Activated T-helper 1 cell treated with anti-CD3 and anti-CD28 coated beads, Interleukin-12 subunit alpha, Interleukin-12 subunit beta, Interleukin-2, Interleukin-4 antibody, amounts not matched to agents 30 ng/mL and 10 ng/mL and 1 ng/mL, durations not matched to agents 14 hours and 24 hours and 36 hours (primary cell): ENCODE data around the gene SPRTN. TPM values are rescaled to one million over a fixed set of nuclear protein-coding genes. Genes with fewer than 3 reads are reported as not detected.

ENCODE experiments used
- DNase-seq: peaks from one replicate; pipeline ENCODE4 v3.0.0; 2021; ENCODE audit warnings: low spot score
- H3K27ac Mint-ChIP-seq: one replicate; pipeline ENCODE4 v1.8.0; 2021; ENCODE audit warnings: mild to moderate bottlenecking, mixed read lengths
- H3K27me3 Mint-ChIP-seq: one replicate; pipeline ENCODE4 v1.8.0; 2022; ENCODE audit warnings: mild to moderate bottlenecking, moderate library complexity, mixed read lengths; ENCODE audit not compliant: insufficient read depth
- H3K36me3 Mint-ChIP-seq: one replicate; pipeline ENCODE4 v1.8.0; 2021; ENCODE audit warnings: low read depth, mixed read lengths
- H3K4me1 Mint-ChIP-seq: one replicate; pipeline ENCODE4 v1.8.0; 2021; ENCODE audit warnings: low read depth, mixed read lengths
- H3K4me3 Mint-ChIP-seq: one replicate; pipeline ENCODE4 v1.8.0; 2021; ENCODE audit warnings: mild to moderate bottlenecking, moderate library complexity, mixed read lengths
- H3K9me3 Mint-ChIP-seq: one replicate; pipeline ENCODE4 v1.8.0; 2021; ENCODE audit warnings: mixed read lengths
- intact Hi-C: fragments of 100-400 bp; cut with micrococcal nuclease; formaldehyde crosslinking; loops from one replicate; pipeline ENCODE4 v1.15.1; 2024
- total RNA-seq: library from RNA; stranded (reverse); gene quantifications from 2 replicates; pipeline ENCODE4 v1.2.3, GENCODE V29; 2022

SPRTN gene
- total RNA-seq, 1 donor from 2014 or later = 13.5 TPM

DNA sequence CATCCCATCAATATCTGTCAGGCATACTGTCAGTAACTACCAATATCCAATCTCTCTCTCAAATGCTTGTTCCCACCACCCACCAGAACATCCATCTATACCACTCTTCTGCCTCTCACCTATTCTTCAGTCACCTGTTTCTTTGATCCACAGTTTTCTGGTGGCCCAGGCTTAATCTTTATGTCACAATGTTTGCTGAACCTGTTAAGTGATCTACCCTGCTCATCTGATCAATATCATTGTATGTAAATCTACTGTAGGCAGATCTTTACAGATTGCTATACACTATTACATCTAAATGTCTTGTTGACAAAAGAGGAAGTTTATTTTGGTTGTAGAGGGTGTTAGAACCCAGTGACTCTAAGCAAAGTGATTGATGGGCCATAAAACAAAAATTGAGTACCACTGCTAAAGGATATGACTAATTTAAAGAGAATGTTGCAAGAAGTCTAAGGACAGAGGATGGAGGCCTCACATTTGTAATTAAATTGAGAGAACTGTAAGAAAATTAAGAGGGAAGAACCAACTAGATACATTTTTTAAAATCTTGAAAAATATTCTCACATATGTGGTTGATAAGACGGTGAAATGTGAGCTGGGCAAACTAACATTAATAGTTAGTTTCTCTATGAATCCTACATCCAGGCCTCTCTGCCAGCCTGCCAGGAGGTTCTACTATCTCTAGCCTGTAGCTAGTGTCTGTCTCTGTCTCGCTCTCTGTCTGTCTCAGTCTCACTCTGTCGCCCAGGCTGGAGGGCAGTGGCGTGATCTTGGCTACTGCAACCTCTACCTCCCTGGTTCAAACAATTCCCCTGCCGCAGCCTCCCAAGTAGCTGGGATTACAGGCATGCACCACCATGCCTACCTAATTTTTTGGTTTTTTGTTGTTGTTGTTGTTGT, 49.9 kb downstream of the SPRTN start:
- Mint-ChIP-seq H3K4me3 (no peak overlapping the region), H3K4me1 (peaks cover 43% of the 10 kb centered on the region), H3K9me3 (no peaks in the 10 kb centered on the region), H3K27me3 (no peaks in the 10 kb centered on the region), H3K27ac (peak overlapping the region; percentile 30), H3K36me3 (peaks cover 12% of the 10 kb centered on the region)
- intact Hi-C loops = no loop called here
- DNase-seq = no peak

DNA sequence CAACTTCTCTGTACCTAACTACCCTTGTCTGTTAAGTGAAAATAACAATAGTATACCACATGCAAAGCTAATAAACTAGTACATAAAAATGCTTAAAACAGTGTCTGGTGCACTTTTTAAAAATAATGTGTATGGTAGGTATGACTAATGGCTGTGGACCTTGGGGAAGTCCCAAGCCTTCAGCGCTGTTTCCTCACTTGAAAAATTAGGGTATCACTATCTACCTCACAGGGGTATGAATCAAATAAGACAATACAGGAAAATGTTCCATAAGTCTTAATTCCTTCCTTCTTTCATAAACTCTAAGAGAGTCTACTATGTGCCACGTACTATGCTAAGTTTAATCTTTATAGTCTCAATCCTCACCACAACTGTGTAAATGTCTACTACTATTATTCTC, 52.0 kb downstream of the SPRTN start:
- intact Hi-C loops = loop anchor here (1.0 to 2.0 kb wide), 2 partner anchors 13 to 29 kb away; no protein-coding TSS in a partner anchor
- Mint-ChIP-seq H3K9me3 (no peaks in the 10 kb centered on the region), H3K27ac (peak overlapping the region; percentile 50), H3K27me3 (no peaks in the 10 kb centered on the region), H3K4me3 (peak overlapping the region; percentile 48), H3K4me1 (peaks cover 53% of the 10 kb centered on the region), H3K36me3 (peaks cover 14% of the 10 kb centered on the region)
- DNase-seq = no peak

GRCh38 chr1:231392389-231393131, 54.5 kb downstream of the SPRTN start:
- Mint-ChIP-seq H3K9me3 (no peaks in the 10 kb centered on the region), H3K36me3 (peaks cover 17% of the 10 kb centered on the region), H3K27me3 (no peaks in the 10 kb centered on the region), H3K4me3 (no peak overlapping the region), H3K4me1 (peaks cover 65% of the 10 kb centered on the region), H3K27ac (no peak overlapping the region)
- intact Hi-C loops = no loop called here
- DNase-seq = no peak

DNA sequence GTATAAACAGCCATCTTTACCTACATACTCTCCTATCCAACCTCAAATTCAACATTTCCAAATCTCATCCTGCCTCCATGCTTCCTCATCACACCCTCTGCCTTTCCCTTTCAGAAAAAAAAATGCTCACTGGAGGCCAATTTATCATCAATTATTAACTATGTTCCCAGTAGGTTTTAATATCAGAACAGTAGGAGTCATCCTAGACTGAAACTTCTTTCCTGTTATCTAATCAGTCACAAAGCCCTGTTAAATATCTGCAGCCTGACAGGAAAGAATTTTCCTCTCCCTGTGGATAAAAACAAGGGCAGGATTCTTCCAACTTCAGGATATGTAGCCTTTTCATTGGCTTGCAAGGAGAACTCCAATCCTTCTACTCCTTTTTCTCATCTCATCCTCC, 55.6 kb downstream of the SPRTN start:
- Mint-ChIP-seq H3K27me3 (no peaks in the 10 kb centered on the region), H3K27ac (no peak overlapping the region), H3K4me1 (peaks cover 58% of the 10 kb centered on the region)

GRCh38 chr1:231395076-231395997, 57.2 kb downstream of the SPRTN start:
- no peak for DNase-seq
- Mint-ChIP-seq H3K36me3 (peaks cover 16% of the 10 kb centered on the region), H3K4me1 (peaks cover 48% of the 10 kb centered on the region), H3K4me3 (no peak overlapping the region), H3K27ac (no peak overlapping the region), H3K9me3 (no peaks in the 10 kb centered on the region), H3K27me3 (no peaks in the 10 kb centered on the region)
- intact Hi-C loops = no loop called here

More for the DNA sequence above, 55.6 kb downstream of the SPRTN start:
- no peak for DNase-seq
- H3K4me3 Mint-ChIP-seq = no peak overlapping the region
- peaks cover 15% of the 10 kb centered on the region for H3K36me3 Mint-ChIP-seq
- intact Hi-C loops = no loop called here
- no peaks in the 10 kb centered on the region for H3K9me3 Mint-ChIP-seq

DNA sequence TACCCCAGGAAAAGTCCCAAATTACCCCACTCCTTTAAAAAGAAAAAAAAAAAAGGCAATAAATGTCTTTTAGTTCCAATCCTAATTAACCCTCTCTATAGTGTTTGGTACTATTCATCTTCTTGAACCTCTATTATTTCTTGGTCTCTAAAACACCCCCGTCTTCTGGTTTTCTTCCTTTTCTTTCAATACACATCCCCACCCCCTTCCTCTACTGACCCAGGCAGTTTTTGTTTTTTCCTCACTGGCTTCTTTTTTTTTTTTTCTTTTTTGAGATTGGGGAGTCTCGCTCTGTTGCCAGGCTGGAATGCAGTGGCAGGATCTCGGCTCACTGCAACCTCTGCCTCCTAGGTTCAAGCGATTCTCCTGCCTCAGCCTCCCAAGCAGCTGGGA, 57.9 kb downstream of the SPRTN start:
- intact Hi-C loops = no loop called here
- DNase-seq = no peak
- H3K4me3 Mint-ChIP-seq = no peak overlapping the region
- H3K27ac Mint-ChIP-seq = no peak overlapping the region
- H3K27me3 Mint-ChIP-seq = no peaks in the 10 kb centered on the region
- peaks cover 41% of the 10 kb centered on the region for H3K4me1 Mint-ChIP-seq
- H3K36me3 Mint-ChIP-seq = peaks cover 14% of the 10 kb centered on the region
- no peaks in the 10 kb centered on the region for H3K9me3 Mint-ChIP-seq

DNA sequence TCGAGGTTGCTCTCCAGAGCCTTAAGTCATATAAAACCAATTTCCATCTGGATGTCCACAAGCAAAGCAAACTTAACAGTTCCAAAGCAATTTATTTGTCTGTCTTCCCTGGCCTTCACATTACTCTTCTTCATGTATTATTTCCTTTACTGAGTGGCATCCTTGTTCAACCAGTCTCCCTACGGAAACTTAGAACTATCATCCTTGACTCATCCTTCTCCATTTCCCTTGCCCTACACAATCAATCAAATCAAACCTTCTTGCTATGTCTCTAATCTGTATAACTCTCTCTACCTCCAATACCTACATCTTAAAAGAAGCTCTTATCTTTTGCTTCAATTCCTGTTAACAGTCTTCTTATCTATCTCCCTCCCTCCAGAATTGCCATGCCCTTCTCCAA, 58.5 kb downstream of the SPRTN start:
- Mint-ChIP-seq H3K4me3 (no peak overlapping the region), H3K27me3 (no peaks in the 10 kb centered on the region), H3K4me1 (peaks cover 37% of the 10 kb centered on the region), H3K27ac (no peak overlapping the region), H3K36me3 (peaks cover 14% of the 10 kb centered on the region), H3K9me3 (no peaks in the 10 kb centered on the region)
- no peak for DNase-seq
- intact Hi-C loops = no loop called here

DNA sequence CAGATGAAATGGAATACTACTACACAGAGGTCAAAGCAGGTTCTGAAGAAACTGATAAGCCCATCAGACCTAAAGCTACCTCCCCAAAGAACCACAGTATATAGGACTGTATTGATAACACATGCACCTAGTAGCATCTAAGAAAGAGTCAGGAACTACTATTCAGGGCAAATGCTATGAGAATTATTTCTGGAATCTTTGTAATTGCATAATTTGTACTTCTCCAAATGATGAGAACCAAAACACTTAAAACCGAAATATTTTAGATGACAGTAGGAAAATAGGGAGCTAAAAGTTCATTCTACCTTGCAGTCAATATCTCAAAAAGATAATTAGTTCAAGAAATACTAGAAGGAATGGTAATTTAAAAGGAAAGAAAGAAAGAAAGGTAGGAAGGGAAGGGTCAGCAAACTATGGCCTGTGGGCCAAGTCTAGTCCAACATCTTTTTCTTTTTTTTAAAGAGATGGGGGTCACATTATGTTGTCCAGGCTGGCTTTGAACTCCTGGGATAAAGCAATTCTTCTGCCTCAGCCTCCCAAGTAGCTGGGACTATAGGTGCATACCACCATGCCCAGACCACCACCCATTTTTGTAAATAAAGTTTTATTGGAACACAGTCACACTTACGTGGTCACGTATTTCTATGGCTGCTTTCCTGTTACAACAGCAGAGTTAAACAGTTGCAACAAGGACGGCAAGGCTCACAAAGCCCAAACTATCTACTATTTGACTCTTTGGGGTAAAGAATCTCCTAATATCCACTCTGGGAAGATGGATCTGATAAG, 60.0 kb downstream of the SPRTN start:
- H3K9me3 Mint-ChIP-seq = no peaks in the 10 kb centered on the region
- no peaks in the 10 kb centered on the region for H3K27me3 Mint-ChIP-seq
- intact Hi-C loops = no loop called here
- H3K36me3 Mint-ChIP-seq = peaks cover 16% of the 10 kb centered on the region
- H3K4me3 Mint-ChIP-seq = no peak overlapping the region
- DNase-seq = no peak
- peaks cover 28% of the 10 kb centered on the region for H3K4me1 Mint-ChIP-seq
- H3K27ac Mint-ChIP-seq = no peak overlapping the region

- H3K9me3 Mint-ChIP-seq = no peaks in the 10 kb centered on the region
- peaks cover 12% of the 10 kb centered on the region for H3K4me1 Mint-ChIP-seq
- no peak overlapping the region for H3K4me3 Mint-ChIP-seq
- intact Hi-C loops = loop anchor here (2.0 kb wide), 1 partner anchor 19 kb away; no protein-coding TSS in a partner anchor
- DNase-seq = no peak
- no peak overlapping the region for H3K27ac Mint-ChIP-seq
- no peaks in the 10 kb centered on the region for H3K27me3 Mint-ChIP-seq
- H3K36me3 Mint-ChIP-seq = peaks cover 19% of the 10 kb centered on the region
These were observed 63.4 kb downstream of the SPRTN start for GRCh38 chr1:231401478-231401877.

DNA sequence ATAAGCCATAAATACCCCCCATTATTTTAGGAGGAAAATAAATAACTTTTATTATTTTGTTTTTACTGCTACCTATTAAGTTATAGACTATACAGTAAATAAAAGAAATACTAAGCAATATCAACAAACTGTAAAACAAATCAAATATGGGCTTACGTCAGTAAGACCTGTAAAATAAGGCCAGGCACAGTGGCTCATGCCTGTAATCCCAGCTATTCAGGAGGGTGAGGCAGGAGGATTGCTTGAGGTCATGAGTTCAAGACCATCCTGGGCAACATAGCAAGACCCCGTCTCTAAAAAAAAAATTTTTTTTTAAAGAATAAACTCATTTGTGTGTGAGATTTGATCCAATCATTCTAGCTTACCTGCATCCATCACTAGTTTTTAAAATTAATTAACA, 66.2 kb downstream of the SPRTN start:
- H3K27me3 Mint-ChIP-seq = no peaks in the 10 kb centered on the region
- no peak for DNase-seq
- H3K27ac Mint-ChIP-seq = no peak overlapping the region
- H3K4me3 Mint-ChIP-seq = no peak overlapping the region
- intact Hi-C loops = no loop called here
- peaks cover 7% of the 10 kb centered on the region for H3K36me3 Mint-ChIP-seq
- H3K9me3 Mint-ChIP-seq = no peaks in the 10 kb centered on the region
- H3K4me1 Mint-ChIP-seq = no peaks in the 10 kb centered on the region
